Subcutaneous adipose tissue (tissue), 4 donors: ENCODE data around the gene C2orf49. TPM values are rescaled to one million over a fixed set of nuclear protein-coding genes. Genes with fewer than 3 reads are reported as not detected.

Experiments
- CTCF ChIP-seq: fragments of 450-650 bp; IDR thresholded peaks from one replicate; pipeline ENCODE4 v1.5.1; 2016; ENCODE audit warnings: low read depth, mild to moderate bottlenecking, control low read depth, antibody characterized with exemption, moderate library complexity
- total RNA-seq, 4 donors: library from RNA; depleted of rRNA; stranded (reverse); fragments of >200 nt; gene quantifications; one replicate each; pipeline ENCODE4 v1.1.0, GENCODE V29; 2016

The C2orf49 gene
- total RNA-seq, 4 donors from 2014 or later, result 13.4 to 30.5 (median 18.2) TPM

- TF ChIP-seq CTCF, result no peak
Observed at GRCh38 chr2:105307962-105308361, 29.4 kb upstream of the C2orf49 start.

- no peak for TF ChIP-seq CTCF
Observed at GRCh38 chr2:105308382-105309146, 28.8 kb upstream of the C2orf49 start.

- TF ChIP-seq CTCF, result no peak
Observed at GRCh38 chr2:105309147-105309545, 28.2 kb upstream of the C2orf49 start.

GRCh38 chr2:105313877-105314276 lies 23.5 kb upstream of the C2orf49 start:
- TF ChIP-seq CTCF, result no peak

GRCh38 chr2:105315314-105315713 lies 22.0 kb upstream of the C2orf49 start:
- TF ChIP-seq CTCF, result no peak

GRCh38 chr2:105317937-105318336 lies 19.4 kb upstream of the C2orf49 start:
- TF ChIP-seq CTCF, result no peak

- TF ChIP-seq CTCF, result no peak
Observed at GRCh38 chr2:105320651-105321215, 16.6 kb upstream of the C2orf49 start.
